Thyroid gland (tissue), 4 donors: ENCODE measurements around the gene AP2A2. TPM values are rescaled to one million over a fixed set of nuclear protein-coding genes. Genes with fewer than 3 reads are reported as not detected.

ENCODE experiments used
- DNase-seq, 2 donors: peaks; one replicate each; pipeline ENCODE4 v3.0.0-alpha.2; 2019
- H3K27ac ChIP-seq, 3 donors: fragments of 200-600 bp; sonication (generic); 1 replicate in 2 of 3; 2 replicates in 1 of 3; pipeline ENCODE4 v1.5.1; 2016 to 2019; ENCODE audit warnings: mild to moderate bottlenecking in 1 of 3, moderate library complexity in 1 of 3
- H3K27me3 ChIP-seq: fragments of 200-600 bp; sonication (generic); one replicate; pipeline ENCODE4 v1.5.1; 2019
- H3K36me3 ChIP-seq, 2 donors: fragments of 200-600 bp; sonication (generic); one replicate each; pipeline ENCODE4 v1.5.1; 2016 to 2019
- H3K4me1 ChIP-seq, 2 donors: fragments of 200-600 bp; sonication (generic); one replicate each; pipeline ENCODE4 v1.5.1; 2017 to 2019
- H3K4me3 ChIP-seq, 3 donors: fragments of 200-600 bp; sonication (generic); replicated peaks in 1 of 3; 1 replicate in 2 of 3; 2 replicates in 1 of 3; pipeline ENCODE4 v1.5.1; 2016; ENCODE audit warnings: mild to moderate bottlenecking in 1 of 3
- H3K9me3 ChIP-seq: fragments of 200-600 bp; sonication (generic); one replicate; pipeline ENCODE4 v1.5.1; 2017
- POLR2A ChIP-seq, 2 donors: fragments of 450-650 bp; IDR thresholded peaks; one replicate each; pipeline ENCODE4 v1.6.1; 2017; ENCODE audit warnings: antibody characterized with exemption in 2 of 2, mild to moderate bottlenecking in 2 of 2, moderate library complexity in 1 of 2
- WGBS, 2 donors: methylation state at CpG; one replicate each; pipeline ENCODE4 v1.1.5; 2017; 5-methylcytosine and 5-hydroxymethylcytosine counted together
- intact Hi-C: fragments of 100-400 bp; cut with DNase I; formaldehyde crosslinking; loops from one replicate; pipeline ENCODE4 v1.15.1; 2023
- total RNA-seq, 4 donors: library from RNA; depleted of rRNA; stranded (reverse); fragments of >200 nt; gene quantifications; one replicate each; pipeline ENCODE4 v1.2.3, GENCODE V29; 2016
- TF ChIP-seq, protein P1 (sequence below), 6 experiments: fragments of 200-600 bp in 3 of 6; fragments of 450-650 bp in 3 of 6; sonication (generic) in 3 of 6; IDR thresholded peaks; one replicate each; pipeline ENCODE4 v1.5.1; 2016 to 2019; ENCODE audit warnings: antibody characterized with exemption in 6 of 6, mild to moderate bottlenecking in 2 of 6, inconsistent platforms in 1 of 6, moderate library complexity in 1 of 6

The AP2A2 gene
- total RNA-seq, 4 donors from 2014 or later = 37.2 to 67.3 (median 54.1) TPM

DNA sequence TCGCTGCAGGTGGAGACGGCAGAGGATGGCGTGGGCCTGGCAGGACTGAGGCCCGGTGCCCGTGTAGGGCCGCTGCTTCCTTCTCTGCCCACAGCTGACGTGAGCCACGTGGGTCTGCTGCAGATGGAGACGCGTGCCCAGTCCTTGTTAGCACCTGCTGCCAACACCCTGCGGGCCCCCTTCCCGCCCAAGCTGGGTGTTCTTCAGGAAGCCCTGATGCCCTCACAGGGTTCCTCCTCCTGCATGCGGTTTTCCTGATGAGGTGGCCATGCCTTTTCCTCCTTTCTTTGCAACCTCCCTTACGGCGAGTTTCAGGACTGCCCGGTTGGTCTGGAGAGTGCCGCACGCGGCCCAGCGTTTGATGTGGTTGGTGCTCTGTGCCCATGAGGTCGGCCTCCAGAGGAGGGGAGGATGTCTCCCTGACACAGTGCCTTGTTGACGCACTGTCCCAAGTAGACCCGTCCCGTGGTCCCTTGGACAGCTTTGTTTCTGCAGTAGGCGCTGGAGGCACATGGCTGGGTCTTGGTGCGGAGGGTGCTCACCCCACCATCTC lies 44.7 kb downstream of the AP2A2 start:
- H3K36me3 ChIP-seq = peaks cover 27 to 31% of the 10 kb centered on the region in 2 donors
- 80 to 93% methylated on average over 22 to 26 of the region's 26 CpGs for WGBS, 2 donors
- H3K27me3 ChIP-seq = no peaks in the 10 kb centered on the region
- H3K4me1 ChIP-seq = peaks cover 9 to 10% of the 10 kb centered on the region in 2 donors
- H3K27ac ChIP-seq = no peak overlapping the region
- DNase-seq = no peak
- H3K4me3 ChIP-seq = no peak overlapping the region
- intact Hi-C loops = no loop called here
- no peak for TF ChIP-seq POLR2A (IDR thresholded peaks at IDR 0.05)
- TF ChIP-seq, protein P1, sequence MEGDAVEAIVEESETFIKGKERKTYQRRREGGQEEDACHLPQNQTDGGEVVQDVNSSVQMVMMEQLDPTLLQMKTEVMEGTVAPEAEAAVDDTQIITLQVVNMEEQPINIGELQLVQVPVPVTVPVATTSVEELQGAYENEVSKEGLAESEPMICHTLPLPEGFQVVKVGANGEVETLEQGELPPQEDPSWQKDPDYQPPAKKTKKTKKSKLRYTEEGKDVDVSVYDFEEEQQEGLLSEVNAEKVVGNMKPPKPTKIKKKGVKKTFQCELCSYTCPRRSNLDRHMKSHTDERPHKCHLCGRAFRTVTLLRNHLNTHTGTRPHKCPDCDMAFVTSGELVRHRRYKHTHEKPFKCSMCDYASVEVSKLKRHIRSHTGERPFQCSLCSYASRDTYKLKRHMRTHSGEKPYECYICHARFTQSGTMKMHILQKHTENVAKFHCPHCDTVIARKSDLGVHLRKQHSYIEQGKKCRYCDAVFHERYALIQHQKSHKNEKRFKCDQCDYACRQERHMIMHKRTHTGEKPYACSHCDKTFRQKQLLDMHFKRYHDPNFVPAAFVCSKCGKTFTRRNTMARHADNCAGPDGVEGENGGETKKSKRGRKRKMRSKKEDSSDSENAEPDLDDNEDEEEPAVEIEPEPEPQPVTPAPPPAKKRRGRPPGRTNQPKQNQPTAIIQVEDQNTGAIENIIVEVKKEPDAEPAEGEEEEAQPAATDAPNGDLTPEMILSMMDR (IDR thresholded peaks at IDR 0.05) = no peak
- H3K9me3 ChIP-seq = no peaks in the 10 kb centered on the region

DNA sequence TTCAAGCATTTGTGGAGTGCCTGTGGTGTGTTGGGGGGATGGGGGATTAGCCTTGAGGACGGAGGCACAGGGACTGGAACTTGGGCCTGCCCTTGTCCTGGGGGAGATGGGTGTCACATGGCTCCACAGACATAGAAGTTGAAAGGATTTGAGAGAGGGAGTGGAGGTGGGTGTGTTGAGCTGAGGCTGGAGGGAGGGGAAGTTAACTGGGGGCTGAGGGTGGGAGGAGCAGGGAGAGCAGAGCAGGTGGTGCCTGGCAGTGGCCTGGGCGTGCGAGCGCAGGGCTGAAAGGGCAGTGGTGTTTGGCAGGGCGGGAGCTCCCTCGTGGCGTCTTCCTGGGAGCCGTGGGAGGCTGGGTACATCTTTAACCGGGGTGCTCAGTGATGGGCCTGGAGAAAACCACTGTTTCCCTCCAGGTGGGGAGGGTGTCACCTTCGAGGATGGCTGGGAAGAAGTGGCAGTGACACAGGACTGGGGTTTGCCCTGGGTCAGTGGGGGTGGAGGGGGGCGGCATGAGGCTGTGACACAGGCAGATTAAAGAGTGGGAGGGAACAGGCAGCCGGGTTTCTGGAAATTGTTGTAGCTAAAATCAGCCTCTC lies 45.5 kb downstream of the AP2A2 start:
- H3K27me3 ChIP-seq = no peaks in the 10 kb centered on the region
- H3K4me1 ChIP-seq = peaks cover 7 to 9% of the 10 kb centered on the region in 2 donors
- DNase-seq = no peak
- TF ChIP-seq, protein P1 (IDR thresholded peaks at IDR 0.05) = no peak
- no peak for TF ChIP-seq POLR2A (IDR thresholded peaks at IDR 0.05)
- 80 to 89% methylated on average over 12 of the region's 12 CpGs for WGBS, 2 donors
- no peak overlapping the region for H3K27ac ChIP-seq
- intact Hi-C loops = no loop called here
- H3K9me3 ChIP-seq = no peaks in the 10 kb centered on the region
- H3K36me3 ChIP-seq = peaks cover 27 to 31% of the 10 kb centered on the region in 2 donors
- H3K4me3 ChIP-seq = no peak overlapping the region

DNA sequence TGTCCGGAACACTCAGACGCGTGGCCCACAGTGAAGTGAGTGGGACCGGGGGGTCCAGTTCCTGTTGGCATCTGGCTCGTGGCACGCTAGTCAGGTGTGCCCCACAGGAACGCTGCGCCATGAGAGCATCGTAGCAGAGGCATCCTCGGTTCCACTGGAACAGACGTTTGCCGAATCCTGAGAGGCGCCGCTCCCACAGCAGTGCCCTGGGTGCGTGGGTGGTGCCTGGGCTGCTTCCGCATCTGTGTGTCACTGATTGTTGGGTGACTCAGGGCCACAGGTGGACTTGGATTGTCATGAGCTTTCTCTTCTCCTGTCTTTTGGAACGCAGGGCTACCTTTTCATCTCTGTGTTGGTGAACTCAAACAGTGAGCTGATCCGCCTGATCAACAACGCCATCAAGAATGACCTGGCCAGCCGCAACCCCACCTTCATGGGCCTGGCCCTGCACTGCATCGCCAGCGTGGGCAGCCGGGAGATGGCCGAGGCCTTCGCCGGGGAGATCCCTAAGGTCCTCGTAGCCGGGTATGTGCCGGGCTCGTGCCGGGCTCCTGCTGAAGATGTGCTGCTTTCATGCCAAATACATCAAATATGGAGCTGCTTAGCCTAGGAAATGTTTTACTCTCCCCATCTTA lies 46.2 kb downstream of the AP2A2 start:
- TF ChIP-seq, protein P1 (IDR thresholded peaks at IDR 0.05) = no peak
- no peak for TF ChIP-seq POLR2A (IDR thresholded peaks at IDR 0.05)
- peaks cover 27 to 31% of the 10 kb centered on the region in 2 donors for H3K36me3 ChIP-seq
- no peak for DNase-seq
- intact Hi-C loops = no loop called here
- H3K9me3 ChIP-seq = no peaks in the 10 kb centered on the region
- 94 to 96% methylated on average over 21 to 31 of the region's 31 CpGs for WGBS, 2 donors
- H3K27me3 ChIP-seq = no peaks in the 10 kb centered on the region
- peaks cover under 1 to 3% of the 10 kb centered on the region in 2 donors for H3K4me1 ChIP-seq
- H3K4me3 ChIP-seq = no peak overlapping the region
- no peak overlapping the region for H3K27ac ChIP-seq

DNA sequence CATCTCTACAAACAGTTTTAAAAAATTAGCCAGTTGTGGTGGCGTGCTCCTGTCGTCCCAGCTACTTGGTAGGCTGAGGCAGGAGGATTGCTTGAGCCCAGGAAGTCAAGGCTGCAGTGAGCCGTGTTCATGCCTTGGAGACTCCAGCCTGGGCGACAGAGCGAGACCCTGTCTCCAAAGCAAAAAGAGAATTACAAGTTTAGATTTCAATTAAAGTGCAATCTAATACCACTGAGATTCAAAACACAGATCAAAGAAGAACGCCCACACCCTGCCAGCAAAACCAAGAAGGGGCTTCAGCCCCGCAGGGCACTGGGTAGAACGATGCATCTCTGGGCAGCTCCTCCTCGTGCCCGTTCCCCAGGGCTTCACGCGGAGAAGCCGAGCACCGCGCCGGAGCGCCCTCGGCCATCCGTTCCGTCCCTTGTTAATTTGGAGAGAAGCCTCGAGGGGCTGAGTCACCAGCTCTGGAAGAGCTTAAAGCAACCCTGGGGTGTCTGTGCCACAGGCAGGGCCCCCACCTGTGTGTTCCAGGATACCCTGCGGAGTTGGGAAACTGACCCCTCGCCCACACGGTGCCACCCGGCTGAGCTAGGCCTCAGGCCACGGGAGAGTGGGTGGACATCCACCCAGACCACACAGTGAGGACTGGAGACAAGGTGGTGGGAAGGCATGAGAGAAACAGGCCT lies 47.0 kb downstream of the AP2A2 start:
- intact Hi-C loops = no loop called here
- TF ChIP-seq POLR2A (IDR thresholded peaks at IDR 0.05) = no peak
- TF ChIP-seq, protein P1 (IDR thresholded peaks at IDR 0.05) = no peak
- H3K4me1 ChIP-seq = no peaks in the 10 kb centered on the region
- no peak overlapping the region for H3K27ac ChIP-seq
- no peaks in the 10 kb centered on the region for H3K27me3 ChIP-seq
- H3K36me3 ChIP-seq = peaks cover 31 to 36% of the 10 kb centered on the region in 2 donors
- DNase-seq = no peak
- no peak overlapping the region for H3K4me3 ChIP-seq
- H3K9me3 ChIP-seq = no peaks in the 10 kb centered on the region
- WGBS, 2 donors = 95 to 97% methylated on average over 26 of the region's 26 CpGs
